ENCODE measurements around the gene C10orf71.

DNA sequence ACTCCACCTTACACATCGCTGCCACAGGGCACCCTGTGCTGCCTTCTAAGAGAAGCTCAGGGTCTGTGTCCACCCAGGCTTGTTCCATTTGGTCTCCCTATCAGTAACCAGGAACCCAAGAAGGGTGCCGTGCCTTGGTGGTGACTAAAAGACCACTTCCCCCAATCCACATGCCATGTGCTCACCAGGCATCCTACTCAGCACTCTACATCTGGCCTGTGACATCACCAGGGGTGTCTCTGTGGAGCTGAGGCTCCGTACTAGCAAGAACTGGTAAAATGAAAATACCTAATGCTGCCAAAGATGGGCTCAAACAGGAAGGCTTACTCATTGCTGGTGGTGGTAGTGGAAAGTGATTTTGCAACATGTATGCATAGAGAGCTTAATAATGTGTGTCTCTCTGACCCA lies 19.0 kb upstream of the C10orf71 start:
- TF ChIP-seq GATA2 (IDR thresholded peaks at IDR 0.05; ENCODE audit: low read depth, low read length), result no peak
- no peak for TF ChIP-seq GATA3 (IDR thresholded peaks at IDR 0.05; ENCODE audit: low read depth, low read length)

All from SH-SY5Y (cell line).